ENCODE measurements around the gene SEM1. TPM values are rescaled to one million over a fixed set of nuclear protein-coding genes. Genes with fewer than 3 reads are reported as not detected.
"Not testable (repeated sequence)": the region's sequence is repeated elsewhere in the genome, so short reads cannot be mapped to it uniquely, and the experiment has no call there.

Gene SEM1
- total and polyA plus RNA-seq, 7 experiments from 2014 or later = 15.4 to 102 (median 42.5) TPM

- peak overlapping the region; percentile 70 for H3K4me3 ChIP-seq (ENCODE audit: low read length)
- H3K4me1 Mint-ChIP-seq = peaks cover 16 to 58% (median 47%) of the 10 kb centered on the region in 7 donors
These were observed 774 bp downstream of the SEM1 start for GRCh38 chr7:96708872-96709271.

GRCh38 chr7:96707901-96708774 lies 1.5 kb downstream of the SEM1 start:
- Mint-ChIP-seq H3K4me1 (peaks cover 16 to 63% (median 54%) of the 10 kb centered on the region in 7 donors), H3K36me3 (peaks cover 3 to 17% (median 8%) of the 10 kb centered on the region in 5 donors)
- intact Hi-C loops (cut with micrococcal nuclease) = loop anchor here (2.0 to 10.0 kb wide), 6 partner anchors 17 to 409 kb away; partner anchors contain the start of genes SLC25A13 (in 2 of the 2) and SDHAF3 (in 1 of the 2)

More at GRCh38 chr7:96708872-96709271, 774 bp downstream of the SEM1 start:
- ATAC-seq (peak; percentile 3), DNase-seq (no peak)
- peaks cover 0 to 5% (median 0%) of the 10 kb centered on the region in 3 experiments for H3K9me3 ChIP-seq (ENCODE audit: control insufficient read depth in 2 of 3, low read length in 3 of 3)
- peak overlapping the region; percentile 74 for H3K27ac ChIP-seq (ENCODE audit: low read depth, low read length)
- H3K4me1 ChIP-seq (ENCODE audit: control insufficient read depth in 2 of 2, insufficient read depth in 2 of 2, low read length in 2 of 2) = peaks cover 13 to 14% of the 10 kb centered on the region in 2 donors
- intact Hi-C loops (cut with micrococcal nuclease) = loop anchor here (1.0 to 10.0 kb wide), 7 partner anchors 18 to 408 kb away; partner anchors contain the start of genes SDHAF3 (in 2 of the 2) and SLC25A13 (in 2 of the 2)
- peaks cover 0 to 4% (median 0%) of the 10 kb centered on the region in 3 experiments for H3K36me3 ChIP-seq (ENCODE audit: control insufficient read depth in 2 of 3, insufficient read depth in 3 of 3, low read length in 3 of 3)
- no peaks in the 10 kb centered on the region for H3K27me3 ChIP-seq (ENCODE audit: control insufficient read depth in 2 of 2, insufficient read depth in 2 of 2, low read length in 2 of 2)
- H3K9me3 Mint-ChIP-seq = peaks cover 0 to 19% (median 7%) of the 10 kb centered on the region in 11 donors
- CTCF ChIA-PET = no interaction called here
- POLR2A ChIA-PET = no interaction called here
- peaks cover 0 to 5% (median 3%) of the 10 kb centered on the region in 5 donors for H3K27me3 Mint-ChIP-seq
- peak overlapping the region; percentile 96 to 100 (median 100) for H3K4me3 Mint-ChIP-seq
- peaks cover 3 to 13% (median 12%) of the 10 kb centered on the region in 5 donors for H3K36me3 Mint-ChIP-seq
- H3K27ac Mint-ChIP-seq = peak overlapping the region; percentile 88 to 100 (median 97)

GRCh38 chr7:96701258-96701657 lies 8.4 kb downstream of the SEM1 start:
- H3K36me3 Mint-ChIP-seq = peaks cover 4 to 36% (median 14%) of the 10 kb centered on the region in 5 donors
- peak overlapping the region in 1 of 10 donors; percentile 17 for H3K4me3 Mint-ChIP-seq
- no peak overlapping the region for H3K27ac Mint-ChIP-seq
- peaks cover 29 to 93% (median 87%) of the 10 kb centered on the region in 7 donors for H3K4me1 Mint-ChIP-seq
- Histone ChIP-seq H3K27ac (ENCODE audit: low read depth, low read length) (no peak overlapping the region), H3K36me3 (ENCODE audit: control insufficient read depth in 2 of 3, insufficient read depth in 3 of 3, low read length in 3 of 3) (no peaks in the 10 kb centered on the region), H3K27me3 (ENCODE audit: control insufficient read depth in 2 of 2, insufficient read depth in 2 of 2, low read length in 2 of 2) (no peaks in the 10 kb centered on the region), H3K4me3 (ENCODE audit: low read length) (no peak overlapping the region), H3K9me3 (ENCODE audit: control insufficient read depth in 2 of 3, low read length in 3 of 3) (no peaks in the 10 kb centered on the region), H3K4me1 (ENCODE audit: control insufficient read depth in 2 of 2, insufficient read depth in 2 of 2, low read length in 2 of 2) (peaks cover 8 to 20% of the 10 kb centered on the region in 2 donors)
- ChIA-PET CTCF (interaction anchor here (0.6 kb wide), 1 partner anchor 1464 kb away, joined by 3 read pairs; no protein-coding TSS in a partner anchor), POLR2A (no interaction called here)
- intact Hi-C loops (cut with micrococcal nuclease) = loop anchor here (10.0 kb wide), 1 partner anchor 134 kb away; no protein-coding TSS in a partner anchor
- no peaks in the 10 kb centered on the region for H3K27me3 Mint-ChIP-seq
- DNase-seq (no peak), ATAC-seq (no peak)
- H3K9me3 Mint-ChIP-seq = no peaks in the 10 kb centered on the region

More at GRCh38 chr7:96707901-96708774, 1.5 kb downstream of the SEM1 start:
- Histone ChIP-seq H3K4me1 (ENCODE audit: control insufficient read depth in 2 of 2, insufficient read depth in 2 of 2, low read length in 2 of 2) (peaks cover 13 to 14% of the 10 kb centered on the region in 2 donors), H3K9me3 (ENCODE audit: control insufficient read depth in 2 of 3, low read length in 3 of 3) (peaks cover 0 to 3% (median 0%) of the 10 kb centered on the region in 3 experiments), H3K36me3 (ENCODE audit: control insufficient read depth in 2 of 3, insufficient read depth in 3 of 3, low read length in 3 of 3) (peaks cover 0 to 4% (median 0%) of the 10 kb centered on the region in 3 experiments), H3K27ac (ENCODE audit: low read depth, low read length) (no peak overlapping the region), H3K4me3 (ENCODE audit: low read length) (peak overlapping the region; percentile 70), H3K27me3 (ENCODE audit: control insufficient read depth in 2 of 2, insufficient read depth in 2 of 2, low read length in 2 of 2) (no peaks in the 10 kb centered on the region)
- Mint-ChIP-seq H3K27ac (peak overlapping the region in 4 of 9 donors; percentile 24 to 95 (median 50)), H3K27me3 (peaks cover 0 to 5% (median 0%) of the 10 kb centered on the region in 5 donors), H3K9me3 (peaks cover 0 to 16% (median 4%) of the 10 kb centered on the region in 11 donors), H3K4me3 (peak overlapping the region; percentile 96 to 100 (median 100))
- ChIA-PET CTCF (no interaction called here), POLR2A (no interaction called here)
- ATAC-seq (no peak), DNase-seq (no peak)

- H3K4me3 Mint-ChIP-seq = peak overlapping the region in 2 of 10 donors; percentile 17 to 27
- Histone ChIP-seq H3K27ac (ENCODE audit: low read depth, low read length) (no peak overlapping the region), H3K4me3 (ENCODE audit: low read length) (no peak overlapping the region), H3K9me3 (ENCODE audit: control insufficient read depth in 2 of 3, low read length in 3 of 3) (no peaks in the 10 kb centered on the region), H3K4me1 (ENCODE audit: control insufficient read depth in 2 of 2, insufficient read depth in 2 of 2, low read length in 2 of 2) (peaks cover 8 to 20% of the 10 kb centered on the region in 2 donors), H3K36me3 (ENCODE audit: control insufficient read depth in 2 of 3, insufficient read depth in 3 of 3, low read length in 3 of 3) (no peaks in the 10 kb centered on the region), H3K27me3 (ENCODE audit: control insufficient read depth in 2 of 2, insufficient read depth in 2 of 2, low read length in 2 of 2) (no peaks in the 10 kb centered on the region)
- peaks cover 27 to 92% (median 87%) of the 10 kb centered on the region in 7 donors for H3K4me1 Mint-ChIP-seq
- intact Hi-C loops (cut with micrococcal nuclease) = loop anchor here (10.0 kb wide), 1 partner anchor 134 kb away; no protein-coding TSS in a partner anchor
- POLR2A ChIA-PET = no interaction called here
- ATAC-seq (no peak), DNase-seq (no peak)
- H3K9me3 Mint-ChIP-seq = no peaks in the 10 kb centered on the region
- no peaks in the 10 kb centered on the region for H3K27me3 Mint-ChIP-seq
- H3K36me3 Mint-ChIP-seq = peaks cover 4 to 33% (median 13%) of the 10 kb centered on the region in 5 donors
- CTCF ChIA-PET = interaction anchor here (0.6 kb wide), 1 partner anchor 1465 kb away, joined by 3 read pairs; no protein-coding TSS in a partner anchor
- peak overlapping the region in 1 of 9 donors; percentile 59 for H3K27ac Mint-ChIP-seq
These were observed 9.1 kb downstream of the SEM1 start for GRCh38 chr7:96700516-96700915.

- Mint-ChIP-seq H3K27me3 (no peaks in the 10 kb centered on the region), H3K4me3 (peak overlapping the region in 3 of 10 donors; percentile 8 to 34 (median 9)), H3K4me1 (peaks cover 23 to 92% (median 85%) of the 10 kb centered on the region in 7 donors), H3K36me3 (peaks cover 4 to 40% (median 11%) of the 10 kb centered on the region in 5 donors), H3K9me3 (no peaks in the 10 kb centered on the region), H3K27ac (peak overlapping the region in 2 of 9 donors; percentile 5 to 7)
- ATAC-seq = no peak
- intact Hi-C loops (cut with micrococcal nuclease) = no loop called here
- CTCF ChIA-PET = no interaction called here
- no peak overlapping the region for H3K27ac ChIP-seq (ENCODE audit: low read depth, low read length)
- POLR2A ChIA-PET = no interaction called here
- no peaks in the 10 kb centered on the region for H3K9me3 ChIP-seq (ENCODE audit: control insufficient read depth in 2 of 3, low read length in 3 of 3)
- no peak overlapping the region for H3K4me3 ChIP-seq (ENCODE audit: low read length)
- no peaks in the 10 kb centered on the region for H3K36me3 ChIP-seq (ENCODE audit: control insufficient read depth in 2 of 3, insufficient read depth in 3 of 3, low read length in 3 of 3)
- no peak for DNase-seq
- peaks cover 8 to 20% of the 10 kb centered on the region in 2 donors for H3K4me1 ChIP-seq (ENCODE audit: control insufficient read depth in 2 of 2, insufficient read depth in 2 of 2, low read length in 2 of 2)
- no peaks in the 10 kb centered on the region for H3K27me3 ChIP-seq (ENCODE audit: control insufficient read depth in 2 of 2, insufficient read depth in 2 of 2, low read length in 2 of 2)
These were observed 10.3 kb downstream of the SEM1 start for GRCh38 chr7:96699219-96699871.

GRCh38 chr7:96698449-96698848 lies 11.2 kb downstream of the SEM1 start:
- H3K4me1 ChIP-seq (ENCODE audit: control insufficient read depth in 2 of 2, insufficient read depth in 2 of 2, low read length in 2 of 2) = peaks cover 8 to 20% of the 10 kb centered on the region in 2 donors

More at GRCh38 chr7:96698449-96698848, 11.2 kb downstream of the SEM1 start:
- Mint-ChIP-seq H3K4me1 (peaks cover 21 to 91% (median 83%) of the 10 kb centered on the region in 7 donors), H3K27ac (peak overlapping the region in 1 of 9 donors; percentile 12), H3K4me3 (peak overlapping the region in 1 of 10 donors; percentile 34), H3K36me3 (peaks cover 4 to 40% (median 14%) of the 10 kb centered on the region in 5 donors)
- DNase-seq; POLR2A ChIA-PET; H3K9me3 Mint-ChIP-seq; H3K9me3 ChIP-seq (ENCODE audit: control insufficient read depth in 2 of 3, low read length in 3 of 3); CTCF ChIA-PET; H3K36me3 ChIP-seq (ENCODE audit: control insufficient read depth in 2 of 3, insufficient read depth in 3 of 3, low read length in 3 of 3); H3K27me3 Mint-ChIP-seq; intact Hi-C loops (cut with micrococcal nuclease); ATAC-seq; H3K27ac ChIP-seq (ENCODE audit: low read depth, low read length); H3K4me3 ChIP-seq (ENCODE audit: low read length); H3K27me3 ChIP-seq (ENCODE audit: control insufficient read depth in 2 of 2, insufficient read depth in 2 of 2, low read length in 2 of 2): not testable (repeated sequence)
